Hepatocyte (in vitro differentiated cells): ENCODE data around the gene CCDC81. TPM values are rescaled to one million over a fixed set of nuclear protein-coding genes. Genes with fewer than 3 reads are reported as not detected.
"Not testable (repeated sequence)": the region's sequence is repeated elsewhere in the genome, so short reads cannot be mapped to it uniquely, and the experiment has no call there.

Experiments
- DNase-seq: peaks from one replicate; pipeline ENCODE4 v3.0.0-alpha.2; 2016; ENCODE audit warnings: low spot score
- H2AFZ ChIP-seq: fragments of 200-600 bp; sonication (generic); 2 replicates; pipeline ENCODE4 v1.6.0; 2016; ENCODE audit warnings: antibody characterized with exemption, mild to moderate bottlenecking
- H3K27ac ChIP-seq: fragments of 200-600 bp; sonication (generic); 2 replicates; pipeline ENCODE4 v1.5.1; 2016; ENCODE audit warnings: mild to moderate bottlenecking
- H3K27me3 ChIP-seq: fragments of 200-600 bp; sonication (generic); 2 replicates; pipeline ENCODE4 v1.6.1; 2016
- H3K36me3 ChIP-seq: fragments of 200-600 bp; sonication (generic); replicated peaks from 2 replicates; pipeline ENCODE4 v1.5.1; 2016; ENCODE audit warnings: low read depth; ENCODE audit not compliant: insufficient read depth
- H3K4me1 ChIP-seq: fragments of 200-600 bp; sonication (generic); 2 replicates; pipeline ENCODE4 v1.5.1; 2016; ENCODE audit warnings: mild to moderate bottlenecking, moderate library complexity; ENCODE audit not compliant: insufficient read depth
- H3K4me2 ChIP-seq: fragments of 200-600 bp; sonication (generic); 2 replicates; pipeline ENCODE4 v1.6.0; 2016
- H3K4me3 ChIP-seq: fragments of 200-600 bp; sonication (generic); 2 replicates; pipeline ENCODE4 v1.5.1; 2016; ENCODE audit warnings: mild to moderate bottlenecking
- H3K79me2 ChIP-seq: fragments of 200-600 bp; sonication (generic); 2 replicates; pipeline ENCODE4 v1.6.0; 2017; ENCODE audit warnings: mild to moderate bottlenecking
- H3K9me2 ChIP-seq: fragments of 200-600 bp; sonication (generic); replicated peaks from 2 replicates; pipeline ENCODE4 v1.6.0; 2017; ENCODE audit warnings: mild to moderate bottlenecking; ENCODE audit not compliant: insufficient read depth
- H3K9me3 ChIP-seq: fragments of 200-600 bp; sonication (generic); 2 replicates; pipeline ENCODE4 v1.5.1; 2016; ENCODE audit warnings: low read depth, mild to moderate bottlenecking
- H4K20me1 ChIP-seq: fragments of 200-600 bp; sonication (generic); 2 replicates; pipeline ENCODE4 v1.6.0; 2016; ENCODE audit warnings: mild to moderate bottlenecking; ENCODE audit not compliant: insufficient read depth, poor library complexity, severe bottlenecking
- CTCF ChIP-seq: fragments of 200-600 bp; sonication (generic); IDR thresholded peaks from 2 replicates; pipeline ENCODE4 v1.5.1; 2016; ENCODE audit warnings: antibody characterized with exemption, mild to moderate bottlenecking; ENCODE audit not compliant: poor library complexity
- EZH2 ChIP-seq: fragments of 200-600 bp; sonication (generic); IDR thresholded peaks from 2 replicates; pipeline ENCODE4 v1.6.1; 2016; ENCODE audit warnings: antibody characterized with exemption, mild to moderate bottlenecking, borderline replicate concordance
- EZH2phosphoT487 ChIP-seq: fragments of 200-600 bp; sonication (generic); IDR thresholded peaks from one replicate; pipeline ENCODE4 v1.6.1; 2018; ENCODE audit warnings: antibody characterized with exemption, mild to moderate bottlenecking, low read depth, moderate library complexity; ENCODE audit not compliant: unreplicated experiment, severe bottlenecking
- WGBS: methylation state at CpG from one replicate; pipeline ENCODE4 v1.1.6; 2016; ENCODE audit warnings: low lambda C conversion rate; ENCODE audit errors: missing lambda C conversion rate; 5-methylcytosine and 5-hydroxymethylcytosine counted together
- polyA plus RNA-seq: library from polyadenylated mRNA; unstranded; fragments of >200 nt; fragmentation: Nextera tagmentation; extraction: Ambion mirVana; gene quantifications from 2 replicates; pipeline ENCODE4 v1.2.1, GENCODE V29; 2016
- total RNA-seq: library from RNA; depleted of rRNA; stranded (reverse); fragments of >200 nt; gene quantifications from 2 replicates; pipeline ENCODE4 v1.2.3, GENCODE V29; 2014

The CCDC81 gene
- total and polyA plus RNA-seq, 2 experiments from 2014 or later = 0.16 to 0.33 TPM

- no peak overlapping the region for H3K4me2 ChIP-seq
- H3K27me3 ChIP-seq = no peaks in the 10 kb centered on the region
- H4K20me1 ChIP-seq = no peaks in the 10 kb centered on the region
- H3K4me3 ChIP-seq = no peak overlapping the region
- no peak for DNase-seq
- no peaks in the 10 kb centered on the region for H3K4me1 ChIP-seq
- H2AFZ ChIP-seq = no peak overlapping the region
- H3K27ac ChIP-seq = no peak overlapping the region
- H3K9me2 ChIP-seq = no peaks in the 10 kb centered on the region
- H3K36me3 ChIP-seq = no peaks in the 10 kb centered on the region
- no peak for TF ChIP-seq CTCF
- TF ChIP-seq EZH2 = no peak
- no peak for TF ChIP-seq EZH2phosphoT487
- H3K9me3 ChIP-seq = no peaks in the 10 kb centered on the region
- H3K79me2 ChIP-seq = no peaks in the 10 kb centered on the region
Observed at GRCh38 chr11:86408845-86409244, 34.2 kb downstream of the CCDC81 start.

GRCh38 chr11:86414032-86414431 lies 39.3 kb downstream of the CCDC81 start:
- H3K27me3 ChIP-seq = no peaks in the 10 kb centered on the region
- no peak overlapping the region for H3K27ac ChIP-seq
- H3K79me2 ChIP-seq = no peaks in the 10 kb centered on the region
- no peaks in the 10 kb centered on the region for H3K4me1 ChIP-seq
- H2AFZ ChIP-seq = no peak overlapping the region
- H4K20me1 ChIP-seq = no peaks in the 10 kb centered on the region
- H3K9me2 ChIP-seq = no peaks in the 10 kb centered on the region
- H3K4me2 ChIP-seq = no peak overlapping the region
- no peaks in the 10 kb centered on the region for H3K36me3 ChIP-seq
- no peak overlapping the region for H3K4me3 ChIP-seq
- no peaks in the 10 kb centered on the region for H3K9me3 ChIP-seq
- 100% methylated on average over 2 of the region's 2 CpGs for WGBS
- TF ChIP-seq EZH2phosphoT487 (no peak), EZH2 (no peak), CTCF (no peak)
- no peak for DNase-seq

GRCh38 chr11:86415026-86415425 lies 40.3 kb downstream of the CCDC81 start:
- no peaks in the 10 kb centered on the region for H3K79me2 ChIP-seq
- H4K20me1 ChIP-seq = no peaks in the 10 kb centered on the region
- H3K4me2 ChIP-seq = no peak overlapping the region
- WGBS = 76% methylated on average over 4 of the region's 4 CpGs
- no peaks in the 10 kb centered on the region for H3K9me3 ChIP-seq
- no peak for DNase-seq
- no peaks in the 10 kb centered on the region for H3K27me3 ChIP-seq
- no peak overlapping the region for H2AFZ ChIP-seq
- no peak overlapping the region for H3K4me3 ChIP-seq
- no peak overlapping the region for H3K27ac ChIP-seq
- H3K36me3 ChIP-seq = no peaks in the 10 kb centered on the region
- no peaks in the 10 kb centered on the region for H3K4me1 ChIP-seq
- no peaks in the 10 kb centered on the region for H3K9me2 ChIP-seq
- TF ChIP-seq EZH2 (no peak), CTCF (no peak), EZH2phosphoT487 (no peak)

GRCh38 chr11:86416494-86416893 lies 41.8 kb downstream of the CCDC81 start:
- Histone ChIP-seq H3K36me3 (no peaks in the 10 kb centered on the region), H3K4me1 (no peaks in the 10 kb centered on the region), H3K4me3 (no peak overlapping the region), H3K9me2 (no peaks in the 10 kb centered on the region), H3K27ac (no peak overlapping the region), H3K9me3 (no peaks in the 10 kb centered on the region), H3K4me2 (no peak overlapping the region), H4K20me1 (no peaks in the 10 kb centered on the region), H2AFZ (no peak overlapping the region), H3K27me3 (no peaks in the 10 kb centered on the region), H3K79me2 (no peaks in the 10 kb centered on the region)
- no peak for DNase-seq
- WGBS = 89% methylated on average over 1 of the region's 1 CpG
- no peak for TF ChIP-seq EZH2phosphoT487
- TF ChIP-seq EZH2 = no peak
- TF ChIP-seq CTCF = no peak

GRCh38 chr11:86416951-86417350 lies 42.3 kb downstream of the CCDC81 start:
- H3K79me2 ChIP-seq, H3K27me3 ChIP-seq, H2AFZ ChIP-seq, H3K36me3 ChIP-seq, H3K9me3 ChIP-seq, H3K9me2 ChIP-seq, H3K4me3 ChIP-seq, H3K27ac ChIP-seq, DNase-seq, H3K4me1 ChIP-seq, H4K20me1 ChIP-seq, H3K4me2 ChIP-seq: not testable (repeated sequence)
- WGBS = 77% methylated on average over 9 of the region's 9 CpGs
